GM12878 (cell line): ENCODE measurements around the gene CNTNAP5. TPM values are rescaled to one million over a fixed set of nuclear protein-coding genes. Genes with fewer than 3 reads are reported as not detected.

Source experiments
- ATAC-seq: fragments of 200-7000 bp; cut with Tn5 transposase; 3 replicates; pipeline ENCODE4 v1.9.1; 2020; ENCODE audit warnings: mild to moderate bottlenecking, moderate library complexity
- BruUV-seq: library from RNA; stranded (reverse); fragments of 400-500 nt; replicated peaks from 2 replicates; lab custom pipeline; 2021; lab: Mats Ljungman, UMichigan
- CTCF ChIA-PET: fragments of 300-600 bp; sonication (Branson Sonifier 250); formaldehyde crosslinking; extraction: SDS; loops from one replicate; lab custom pipeline; 2021; ENCODE audit warnings: inconsistent platforms; lab: Yijun Ruan, JAX
- POLR2A ChIA-PET: fragments of 350-600 bp; formaldehyde crosslinking; extraction: SDS; loops from one replicate; lab custom pipeline; 2021; ENCODE audit warnings: inconsistent platforms; lab: Charles Lee
- RAD21 ChIA-PET: fragments of 300-600 bp; sonication (Branson Sonifier 250); formaldehyde crosslinking; loops from one replicate; lab custom pipeline; 2023; ENCODE audit warnings: antibody characterized with exemption; ENCODE audit not compliant: unreplicated experiment; lab: Charles Lee
- SMC1A ChIA-PET: fragments of 300-600 bp; sonication (Branson Sonifier 250); formaldehyde crosslinking; loops from one replicate; lab custom pipeline; 2023; ENCODE audit not compliant: unreplicated experiment, uncharacterized antibody; lab: Charles Lee
- DNase-seq: peaks from one replicate; pipeline ENCODE4 v3.0.0-alpha.2; 2011; ENCODE audit warnings: low read depth, low spot score
- FAIRE-seq: peaks from 3 replicates; lab custom pipeline; 2011; peaks lifted over from hg19 to GRCh38; lab: Jason Lieb, UNC
- H2AFZ ChIP-seq: 2 replicates; pipeline ENCODE4 v1.6.0; 2011; ENCODE audit warnings: low read depth, low read length, control low read depth; ENCODE audit not compliant: control insufficient read depth
- H3K27ac ChIP-seq: 2 replicates; pipeline ENCODE4 v1.5.1; 2011; ENCODE audit warnings: control low read depth; ENCODE audit not compliant: control insufficient read depth, insufficient read depth
- H3K27me3 ChIP-seq, 2 experiments: replicated peaks in 1 of 2; 2 replicates each; pipeline versions ENCODE4 v1.6.0 to v1.6.1; 2011; ENCODE audit warnings: low read length in 1 of 2; ENCODE audit not compliant: control insufficient read depth in 2 of 2, insufficient read depth in 2 of 2
- H3K36me3 ChIP-seq, 2 experiments: 2 replicates each; pipeline ENCODE4 v1.5.1; 2011; ENCODE audit warnings: low read length in 1 of 2; ENCODE audit not compliant: control insufficient read depth in 2 of 2, insufficient read depth in 2 of 2
- H3K4me1 ChIP-seq: 2 replicates; pipeline ENCODE4 v1.6.1; 2011; ENCODE audit warnings: mild to moderate bottlenecking, low read length, moderate library complexity, mixed read lengths; ENCODE audit not compliant: control insufficient read depth, insufficient read depth
- H3K4me2 ChIP-seq: 2 replicates; pipeline ENCODE4 v1.6.0; 2011; ENCODE audit warnings: control low read depth; ENCODE audit not compliant: control insufficient read depth, insufficient read depth
- H3K4me3 ChIP-seq: fragments of 200-600 bp; sonication (generic); 2 replicates; pipeline ENCODE4 v1.5.1; 2016
- H3K79me2 ChIP-seq: 2 replicates; pipeline ENCODE4 v1.6.0; 2011; ENCODE audit warnings: low read length; ENCODE audit not compliant: control insufficient read depth, insufficient read depth
- H3K9ac ChIP-seq: 2 replicates; pipeline ENCODE4 v1.8.0; 2011; ENCODE audit warnings: low read length, control low read depth, mixed read lengths; ENCODE audit not compliant: control insufficient read depth, insufficient read depth
- H3K9me3 ChIP-seq: replicated peaks from 3 replicates; pipeline ENCODE4 v1.5.1; 2011; ENCODE audit warnings: mild to moderate bottlenecking, low read length; ENCODE audit not compliant: control insufficient read depth, insufficient read depth
- H4K20me1 ChIP-seq: 2 replicates; pipeline ENCODE4 v1.6.0; 2011; ENCODE audit not compliant: control insufficient read depth, insufficient read depth
- BMI1 ChIP-seq: fragments of 450-650 bp; IDR thresholded peaks from 2 replicates; pipeline ENCODE4 v1.6.1; 2016; ENCODE audit warnings: mild to moderate bottlenecking, moderate library complexity, borderline replicate concordance
- CHD2 ChIP-seq: IDR thresholded peaks from 2 replicates; pipeline ENCODE4 v1.6.1; 2011; ENCODE audit warnings: low read depth, low read length, improper control_type of control experiment, borderline replicate concordance
- ESRRA ChIP-seq: IDR thresholded peaks from 2 replicates; pipeline ENCODE4 v1.6.1; 2012; ENCODE audit warnings: mild to moderate bottlenecking, low read length, improper control_type of control experiment
- FOXM1 ChIP-seq: IDR thresholded peaks from 2 replicates; pipeline ENCODE4 v1.6.1; 2012; ENCODE audit warnings: low read depth, mild to moderate bottlenecking, inconsistent platforms, low read length, moderate library complexity
- HDAC6 ChIP-seq: fragments of 200-600 bp; sonication (generic); IDR thresholded peaks from one replicate; pipeline ENCODE4 v1.8.0; 2017; ENCODE audit warnings: antibody characterized with exemption; ENCODE audit not compliant: unreplicated experiment
- JUNB ChIP-seq: IDR thresholded peaks from 2 replicates; pipeline ENCODE4 v1.6.1; 2016; ENCODE audit warnings: antibody characterized with exemption, mild to moderate bottlenecking
- KLF5 ChIP-seq: fragments of 450-650 bp; IDR thresholded peaks from 2 replicates; pipeline ENCODE4 v1.6.1; 2014; ENCODE audit warnings: mild to moderate bottlenecking; ENCODE audit not compliant: partially characterized antibody
- NKRF ChIP-seq: fragments of 450-650 bp; conservative IDR thresholded peaks from 2 replicates; pipeline ENCODE4 v1.6.1; 2017; ENCODE audit warnings: mild to moderate bottlenecking, moderate library complexity
- SREBF1 ChIP-seq: IDR thresholded peaks from 2 replicates; pipeline ENCODE4 v1.6.1; 2012; ENCODE audit warnings: mild to moderate bottlenecking, low read length
- TAF1 ChIP-seq: IDR thresholded peaks from 2 replicates; pipeline ENCODE4 v1.6.1; 2011; ENCODE audit warnings: mild to moderate bottlenecking, low read depth, low read length, borderline replicate concordance
- YY1 ChIP-seq: IDR thresholded peaks from 2 replicates; pipeline ENCODE4 v1.6.1; 2011; ENCODE audit warnings: low read depth, mild to moderate bottlenecking, low read length
- WGBS: methylation state at CpG from one replicate; pipeline ENCODE4 v1.1.6; 2016; ENCODE audit warnings: low lambda C conversion rate; ENCODE audit not compliant: insufficient replicate concordance, insufficient coverage; ENCODE audit errors: missing lambda C conversion rate; 5-methylcytosine and 5-hydroxymethylcytosine counted together
- in situ Hi-C: fragments of 300-500 bp; cut with MboI; formaldehyde crosslinking; loops from 9 replicates; pipeline ENCODE4 v1.14.3; 2018; ENCODE audit warnings: mixed read lengths
- intact Hi-C: fragments of 100-400 bp; cut with micrococcal nuclease; formaldehyde crosslinking; loops from one replicate; pipeline ENCODE4 v1.14.2; 2022; ENCODE audit not compliant: unreplicated experiment
- polyA plus RNA-seq, 11 experiments: library from polyadenylated mRNA; depleted of rRNA in 4 of 11; unstranded in 6 of 11; stranded (reverse) in 5 of 11; fragments of >200 nt; fragmentation: Nextera tagmentation in 4 of 11; fragmentation: Illumina TruSeq in 1 of 11; extraction: Ambion mirVana in 4 of 11; extraction: Trizol in 1 of 11; gene quantifications; 1 replicate in 1 of 11; 2 replicates in 10 of 11; pipeline versions ENCODE4 v1.2.1 to v1.2.3, GENCODE V29; 2011 to 2016; ENCODE audit warnings: inconsistent platforms in 2 of 11, missing spikeins in 2 of 11, low read depth in 1 of 11
- total RNA-seq, 4 experiments: library from RNA; depleted of rRNA in 3 of 4; stranded (reverse); fragments of >200 nt in 3 of 4; fragmentation: Illumina TruSeq in 1 of 4; extraction: Trizol in 1 of 4; gene quantifications; 2 replicates each; pipeline versions ENCODE4 v1.2.1 to v1.2.3, GENCODE V29; 2013 to 2021

The CNTNAP5 gene
- total and polyA plus RNA-seq, 10 of the 15 experiments (the other 5 are each of a cell fraction or from before 2014, with no cell fraction given), result not detected

- Histone ChIP-seq H3K27ac (no peak overlapping the region), H3K9ac (no peak overlapping the region), H3K4me1 (no peaks in the 10 kb centered on the region), H3K9me3 (no peaks in the 10 kb centered on the region), H3K79me2 (no peaks in the 10 kb centered on the region), H3K27me3 (no peaks in the 10 kb centered on the region), H3K36me3 (no peaks in the 10 kb centered on the region), H2AFZ (no peak overlapping the region), H3K4me2 (no peak overlapping the region), H4K20me1 (no peaks in the 10 kb centered on the region), H3K4me3 (no peak overlapping the region)
- in situ Hi-C loops (no loop called here), intact Hi-C loops (no loop called here)
- CTCF ChIA-PET, result no interaction called here
- RAD21 ChIA-PET, result no interaction called here
- no peak for FAIRE-seq
- POLR2A ChIA-PET, result no interaction called here
- no peak for ATAC-seq
- BruUV-seq, result no TSS peak
- no peak for DNase-seq
- SMC1A ChIA-PET, result no interaction called here
- WGBS, result 41% methylated on average over 3 of the region's 3 CpGs
- TF ChIP-seq SREBF1 (no peak), BMI1 (no peak), YY1 (no peak), JUNB (no peak), KLF5 (no peak), FOXM1 (no peak), CHD2 (no peak), HDAC6 (no peak), NKRF (no peak), ESRRA (no peak), TAF1 (no peak)
These were observed 28.7 kb downstream of the CNTNAP5 start for GRCh38 chr2:124053796-124054195.
